HEK293 (cell line): ENCODE measurements around the gene PPT2.
A peak's percentile ranks its signal among the peaks of the same experiment; 100 is the strongest.

ENCODE experiments used
- CTCF ChIA-PET: fragments of 350-600 bp; formaldehyde crosslinking; extraction: SDS; loops from one replicate; lab custom pipeline; 2021; ENCODE audit warnings: antibody characterized with exemption; lab: Yijun Ruan, JAX
- POLR2A ChIA-PET: fragments of 300-600 bp; formaldehyde crosslinking; extraction: SDS; loops from one replicate; lab custom pipeline; 2020; ENCODE audit warnings: antibody characterized with exemption, inconsistent platforms; lab: Yijun Ruan, JAX
- H3K27ac ChIP-seq: fragments of 200-500 bp; sonication (Bioruptor generic); 2 replicates; pipeline ENCODE4 v1.5.1; 2014; ENCODE audit warnings: low read depth, low read length, control low read depth, inconsistent platforms; ENCODE audit errors: extremely low read depth
- H3K36me3 ChIP-seq, 2 experiments: fragments of 200-500 bp in 1 of 2; sonication (Bioruptor generic) in 1 of 2; 1 replicate in 1 of 2; 2 replicates in 1 of 2; pipeline ENCODE4 v1.5.1; 2014 to 2017; ENCODE audit warnings: inconsistent platforms in 2 of 2, low read length in 2 of 2; ENCODE audit not compliant: control insufficient read depth in 2 of 2, insufficient read depth in 1 of 2
- H3K4me1 ChIP-seq: fragments of 200-500 bp; sonication (Bioruptor generic); 2 replicates; pipeline ENCODE4 v1.5.1; 2014; ENCODE audit warnings: mild to moderate bottlenecking, low read length, inconsistent platforms; ENCODE audit not compliant: control insufficient read depth, insufficient read depth
- H3K4me3 ChIP-seq: 2 replicates; pipeline ENCODE4 v1.5.1; 2011; ENCODE audit warnings: low read depth, mild to moderate bottlenecking, control low read depth, low read length, moderate library complexity
- H3K9me3 ChIP-seq: fragments of 200-500 bp; sonication (Bioruptor generic); 2 replicates; pipeline ENCODE4 v1.5.1; 2014; ENCODE audit warnings: low read depth, low read length, inconsistent platforms; ENCODE audit not compliant: control insufficient read depth, insufficient read depth
- HIC1 ChIP-seq: fragments of 450-650 bp; formaldehyde crosslinking; IDR thresholded peaks from 2 replicates; pipeline ENCODE4 v1.5.1; 2016; ENCODE audit warnings: missing biosample characterization, missing genetic modification characterization
- KLF1 ChIP-seq: fragments of 450-650 bp; formaldehyde crosslinking; IDR thresholded peaks from 2 replicates; pipeline ENCODE4 v1.5.1; 2016; ENCODE audit warnings: missing biosample characterization, missing genetic modification characterization
- KLF10 ChIP-seq: fragments of 450-650 bp; IDR thresholded peaks from 2 replicates; pipeline ENCODE4 v1.5.1; 2018; ENCODE audit warnings: missing biosample characterization, mild to moderate bottlenecking, missing genetic modification characterization
- KLF9 ChIP-seq: fragments of 450-650 bp; formaldehyde crosslinking; IDR thresholded peaks from 2 replicates; pipeline ENCODE4 v1.5.1; 2016; ENCODE audit warnings: missing biosample characterization, missing genetic modification characterization, low read depth
- PRDM2 ChIP-seq: fragments of 450-650 bp; formaldehyde crosslinking; IDR thresholded peaks from 2 replicates; pipeline ENCODE4 v1.5.1; 2016; ENCODE audit warnings: missing biosample characterization, missing genetic modification characterization, borderline replicate concordance
- SP2 ChIP-seq: fragments of 450-650 bp; formaldehyde crosslinking; IDR thresholded peaks from 2 replicates; pipeline ENCODE4 v1.5.1; 2016; ENCODE audit warnings: missing biosample characterization, missing genetic modification characterization
- SP7 ChIP-seq: fragments of 450-650 bp; formaldehyde crosslinking; IDR thresholded peaks from 2 replicates; pipeline ENCODE4 v1.5.1; 2016; ENCODE audit warnings: missing biosample characterization, missing genetic modification characterization
- TCF7L2 ChIP-seq: IDR thresholded peaks from 2 replicates; pipeline ENCODE4 v1.6.1; 2011; ENCODE audit warnings: low read depth, mild to moderate bottlenecking, inconsistent platforms, low read length, moderate library complexity, borderline replicate concordance
- ZBTB10 ChIP-seq: fragments of 450-650 bp; formaldehyde crosslinking; IDR thresholded peaks from 2 replicates; pipeline ENCODE4 v1.5.1; 2016; ENCODE audit warnings: missing biosample characterization, missing genetic modification characterization
- ZBTB7A ChIP-seq: fragments of 450-650 bp; formaldehyde crosslinking; IDR thresholded peaks from 2 replicates; pipeline ENCODE4 v1.5.1; 2016; ENCODE audit warnings: low read depth, missing biosample characterization, missing genetic modification characterization
- ZFP69B ChIP-seq: fragments of 450-650 bp; formaldehyde crosslinking; IDR thresholded peaks from 2 replicates; pipeline ENCODE4 v1.5.1; 2016; ENCODE audit warnings: missing biosample characterization, missing genetic modification characterization
- ZNF184 ChIP-seq: fragments of 450-650 bp; IDR thresholded peaks from 2 replicates; pipeline ENCODE4 v1.5.1; 2018; ENCODE audit warnings: missing biosample characterization, mild to moderate bottlenecking, missing genetic modification characterization
- ZNF324 ChIP-seq: fragments of 450-650 bp; formaldehyde crosslinking; IDR thresholded peaks from 2 replicates; pipeline ENCODE4 v1.5.1; 2016; ENCODE audit warnings: missing biosample characterization, missing genetic modification characterization
- ZNF366 ChIP-seq: fragments of 450-650 bp; formaldehyde crosslinking; conservative IDR thresholded peaks from 2 replicates; pipeline ENCODE4 v1.5.1; 2016; ENCODE audit warnings: missing biosample characterization, missing genetic modification characterization
- ZNF391 ChIP-seq: fragments of 450-650 bp; formaldehyde crosslinking; IDR thresholded peaks from 2 replicates; pipeline ENCODE4 v1.5.1; 2016; ENCODE audit warnings: low read depth, missing biosample characterization, missing genetic modification characterization, borderline replicate concordance
- ZNF548 ChIP-seq: fragments of 450-650 bp; formaldehyde crosslinking; IDR thresholded peaks from 2 replicates; pipeline ENCODE4 v1.5.1; 2016; ENCODE audit warnings: missing biosample characterization, missing genetic modification characterization
- ZNF626 ChIP-seq: fragments of 450-650 bp; sonication (Bioruptor Pico); formaldehyde crosslinking; IDR thresholded peaks from 2 replicates; pipeline ENCODE4 v1.5.1; 2018; ENCODE audit warnings: missing biosample characterization, missing genetic modification characterization, inconsistent platforms
- ZNF843 ChIP-seq: fragments of 450-650 bp; formaldehyde crosslinking; IDR thresholded peaks from 2 replicates; pipeline ENCODE4 v1.5.1; 2016; ENCODE audit warnings: missing biosample characterization, missing genetic modification characterization
- TF ChIP-seq, protein P1 (sequence below): fragments of 450-650 bp; formaldehyde crosslinking; IDR thresholded peaks from 2 replicates; pipeline ENCODE4 v1.5.1; 2017; ENCODE audit warnings: missing biosample characterization, mild to moderate bottlenecking, missing genetic modification characterization, moderate library complexity
- TF ChIP-seq, protein P2 (sequence below): fragments of 450-650 bp; formaldehyde crosslinking; IDR thresholded peaks from 2 replicates; pipeline ENCODE4 v1.5.1; 2016; ENCODE audit warnings: missing biosample characterization, missing genetic modification characterization

PPT2 gene

GRCh38 chr6:32177788-32178546 is 24.0 kb downstream of the PPT2 start, which contains the start of gene RNF5 (continued):
- no peak for TF ChIP-seq ZNF324 (tag by site-specific recombination)
- TF ChIP-seq ZNF366: peak; percentile 100
- no peak for TF ChIP-seq KLF1 (tag by site-specific recombination)
- TF ChIP-seq, protein P1, sequence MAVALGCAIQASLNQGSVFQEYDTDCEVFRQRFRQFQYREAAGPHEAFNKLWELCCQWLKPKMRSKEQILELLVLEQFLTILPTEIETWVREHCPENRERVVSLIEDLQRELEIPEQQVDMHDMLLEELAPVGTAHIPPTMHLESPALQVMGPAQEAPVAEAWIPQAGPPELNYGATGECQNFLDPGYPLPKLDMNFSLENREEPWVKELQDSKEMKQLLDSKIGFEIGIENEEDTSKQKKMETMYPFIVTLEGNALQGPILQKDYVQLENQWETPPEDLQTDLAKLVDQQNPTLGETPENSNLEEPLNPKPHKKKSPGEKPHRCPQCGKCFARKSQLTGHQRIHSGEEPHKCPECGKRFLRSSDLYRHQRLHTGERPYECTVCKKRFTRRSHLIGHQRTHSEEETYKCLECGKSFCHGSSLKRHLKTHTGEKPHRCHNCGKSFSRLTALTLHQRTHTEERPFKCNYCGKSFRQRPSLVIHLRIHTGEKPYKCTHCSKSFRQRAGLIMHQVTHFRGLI (tag by site-specific recombination): peak; percentile 50; the same call in 1 of the 2 replicates
- TF ChIP-seq SP7 (tag by site-specific recombination): no peak
- peak; percentile 97 for TF ChIP-seq SP2 (tag by site-specific recombination)

- Histone ChIP-seq H3K9me3 (no peaks in the 10 kb centered on the region), H3K36me3 (peaks cover 0 to 47% of the 10 kb centered on the region in 2 experiments; a peak in 2 of 3 replicates), H3K4me3 (peak overlapping the region; percentile 68), H3K4me1 (peaks cover 14% of the 10 kb centered on the region), H3K27ac (no peak overlapping the region; the same call in 1 of the 2 replicates)
- ChIA-PET CTCF (interaction anchor here (0.6 to 1.6 kb wide), 4 partner anchors 15 to 235 kb away, joined by 3 to 9 read pairs (median 4); no protein-coding TSS in a partner anchor), POLR2A (interaction anchor here (0.5 to 1.6 kb wide), 9 partner anchors 10 to 792 kb away, joined by 3 to 10 read pairs (median 5); partner anchors contain the start of genes HSPA1B and PBX2)
- TF ChIP-seq ZNF184 (tag by site-specific recombination) (no peak), ZBTB10 (tag by site-specific recombination) (peak; percentile 93), ZNF391 (tag by site-specific recombination) (peak; percentile 73; the same call in 1 of the 2 replicates), KLF9 (peak; percentile 49; the same call in 1 of the 2 replicates), ZFP69B (tag by site-specific recombination) (0 out of 2 replicates have a peak, but pooled peaks have one; percentile 26), ZNF626 (tag by site-specific recombination) (no peak), ZNF548 (no peak), KLF10 (tag by site-specific recombination) (no peak), ZNF843 (tag by site-specific recombination) (no peak), PRDM2 (tag by site-specific recombination) (0 out of 2 replicates have a peak, but pooled peaks have one; percentile 53), HIC1 (tag by site-specific recombination) (0 out of 2 replicates have a peak, but pooled peaks have one; percentile 5), ZBTB7A (no peak), ZNF324 (tag by site-specific recombination) (no peak), TCF7L2 (no peak)
- TF ChIP-seq, protein P2, sequence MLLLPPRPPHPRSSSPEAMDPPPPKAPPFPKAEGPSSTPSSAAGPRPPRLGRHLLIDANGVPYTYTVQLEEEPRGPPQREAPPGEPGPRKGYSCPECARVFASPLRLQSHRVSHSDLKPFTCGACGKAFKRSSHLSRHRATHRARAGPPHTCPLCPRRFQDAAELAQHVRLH (tag by site-specific recombination): no peak
Observed at GRCh38 chr6:32178547-32179440, 24.9 kb downstream of the PPT2 start.
